Mammary epithelial cell (primary cell): ENCODE measurements around the gene TBC1D2B.

Experiments used
- EZH2 ChIP-seq: IDR thresholded peaks from 2 replicates; pipeline ENCODE4 v1.6.1; 2012; ENCODE audit warnings: low read length, inconsistent platforms, borderline replicate concordance
- TF ChIP-seq, protein P1 (sequence below), 2 donors: IDR thresholded peaks in 1 of 2; conservative IDR thresholded peaks in 1 of 2; 2 replicates each; pipeline ENCODE4 v1.5.1; 2011 to 2012; ENCODE audit warnings: inconsistent platforms in 2 of 2, low read length in 2 of 2, mild to moderate bottlenecking in 2 of 2, control low read depth in 1 of 2, low read depth in 1 of 2; ENCODE audit not compliant: insufficient read depth in 1 of 2; ENCODE audit errors: extremely low read depth in 1 of 2

DNA sequence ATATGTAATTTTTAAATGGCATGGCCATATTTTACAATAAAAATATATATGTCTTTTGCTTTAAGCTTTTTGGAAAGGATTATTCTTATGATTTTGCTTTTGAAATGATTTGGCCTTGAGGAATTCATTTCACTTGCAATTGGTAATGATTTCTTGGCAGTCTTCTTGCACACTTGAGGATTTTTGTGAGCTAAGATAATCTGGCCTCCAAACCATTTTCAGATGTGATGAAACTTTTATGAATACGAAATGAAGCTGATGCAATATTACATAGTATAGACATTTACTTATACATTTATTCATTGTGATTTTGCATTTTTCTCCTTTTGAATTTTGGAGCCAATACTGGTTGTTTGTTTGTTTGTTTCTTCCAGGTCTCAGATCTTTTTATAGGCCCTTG is 8.4 kb upstream of the TBC1D2B start:
- TF ChIP-seq, protein P1, sequence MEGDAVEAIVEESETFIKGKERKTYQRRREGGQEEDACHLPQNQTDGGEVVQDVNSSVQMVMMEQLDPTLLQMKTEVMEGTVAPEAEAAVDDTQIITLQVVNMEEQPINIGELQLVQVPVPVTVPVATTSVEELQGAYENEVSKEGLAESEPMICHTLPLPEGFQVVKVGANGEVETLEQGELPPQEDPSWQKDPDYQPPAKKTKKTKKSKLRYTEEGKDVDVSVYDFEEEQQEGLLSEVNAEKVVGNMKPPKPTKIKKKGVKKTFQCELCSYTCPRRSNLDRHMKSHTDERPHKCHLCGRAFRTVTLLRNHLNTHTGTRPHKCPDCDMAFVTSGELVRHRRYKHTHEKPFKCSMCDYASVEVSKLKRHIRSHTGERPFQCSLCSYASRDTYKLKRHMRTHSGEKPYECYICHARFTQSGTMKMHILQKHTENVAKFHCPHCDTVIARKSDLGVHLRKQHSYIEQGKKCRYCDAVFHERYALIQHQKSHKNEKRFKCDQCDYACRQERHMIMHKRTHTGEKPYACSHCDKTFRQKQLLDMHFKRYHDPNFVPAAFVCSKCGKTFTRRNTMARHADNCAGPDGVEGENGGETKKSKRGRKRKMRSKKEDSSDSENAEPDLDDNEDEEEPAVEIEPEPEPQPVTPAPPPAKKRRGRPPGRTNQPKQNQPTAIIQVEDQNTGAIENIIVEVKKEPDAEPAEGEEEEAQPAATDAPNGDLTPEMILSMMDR (conservative IDR thresholded peaks at IDR 0.05 in 1 of 2, IDR thresholded peaks at IDR 0.05 in 1 of 2; ENCODE audit: extremely low read depth in 1 of 2, insufficient read depth in 1 of 2, low read depth in 1 of 2, low read length in 2 of 2) = no peak
- TF ChIP-seq EZH2 = no peak
